Body of pancreas (tissue), 4 donors: ENCODE data around the gene TRIM25.

Experiments used
- POLR2A ChIP-seq, 3 donors: fragments of 450-650 bp; IDR thresholded peaks; one replicate each; pipeline ENCODE4 v1.6.1; 2016; ENCODE audit warnings: antibody characterized with exemption in 3 of 3, mild to moderate bottlenecking in 2 of 3
- TF ChIP-seq, protein P1 (sequence below), 7 experiments: fragments of 450-650 bp in 4 of 7; fragments of 200-600 bp in 3 of 7; sonication (generic) in 3 of 7; IDR thresholded peaks; one replicate each; pipeline ENCODE4 v1.5.1; 2016 to 2019; ENCODE audit warnings: antibody characterized with exemption in 7 of 7

DNA sequence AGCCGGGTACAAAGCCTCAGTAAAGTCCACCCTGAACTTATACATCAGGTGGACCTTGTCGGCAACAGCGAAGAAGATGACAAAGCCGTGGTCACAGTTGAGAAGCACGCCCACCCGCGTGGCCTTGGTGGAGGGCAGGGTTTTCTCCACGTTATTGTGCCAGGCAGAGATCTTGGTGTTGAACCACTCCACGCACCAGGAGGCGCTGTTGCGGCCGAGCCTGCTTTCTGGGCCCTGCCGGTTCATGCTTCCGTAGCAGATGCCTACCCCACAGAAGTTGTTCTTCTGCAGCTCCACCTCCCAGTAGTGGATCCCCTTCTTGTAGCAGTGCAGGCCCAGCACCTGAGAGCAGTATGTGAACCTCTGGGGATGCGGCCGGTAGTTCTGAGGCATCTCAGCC is 22.1 kb downstream of the TRIM25 start:
- TF ChIP-seq, protein P1, sequence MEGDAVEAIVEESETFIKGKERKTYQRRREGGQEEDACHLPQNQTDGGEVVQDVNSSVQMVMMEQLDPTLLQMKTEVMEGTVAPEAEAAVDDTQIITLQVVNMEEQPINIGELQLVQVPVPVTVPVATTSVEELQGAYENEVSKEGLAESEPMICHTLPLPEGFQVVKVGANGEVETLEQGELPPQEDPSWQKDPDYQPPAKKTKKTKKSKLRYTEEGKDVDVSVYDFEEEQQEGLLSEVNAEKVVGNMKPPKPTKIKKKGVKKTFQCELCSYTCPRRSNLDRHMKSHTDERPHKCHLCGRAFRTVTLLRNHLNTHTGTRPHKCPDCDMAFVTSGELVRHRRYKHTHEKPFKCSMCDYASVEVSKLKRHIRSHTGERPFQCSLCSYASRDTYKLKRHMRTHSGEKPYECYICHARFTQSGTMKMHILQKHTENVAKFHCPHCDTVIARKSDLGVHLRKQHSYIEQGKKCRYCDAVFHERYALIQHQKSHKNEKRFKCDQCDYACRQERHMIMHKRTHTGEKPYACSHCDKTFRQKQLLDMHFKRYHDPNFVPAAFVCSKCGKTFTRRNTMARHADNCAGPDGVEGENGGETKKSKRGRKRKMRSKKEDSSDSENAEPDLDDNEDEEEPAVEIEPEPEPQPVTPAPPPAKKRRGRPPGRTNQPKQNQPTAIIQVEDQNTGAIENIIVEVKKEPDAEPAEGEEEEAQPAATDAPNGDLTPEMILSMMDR (IDR thresholded peaks at IDR 0.05): peak in 6 of 7 experiments; percentile 20 to 46 (median 38)
- no peak for TF ChIP-seq POLR2A (IDR thresholded peaks at IDR 0.05)
